ENCODE measurements around the gene SCNN1A. TPM values are rescaled to one million over a fixed set of nuclear protein-coding genes. Genes with fewer than 3 reads are reported as not detected.

The SCNN1A gene
- 1 to 10 TPM in 1 of 2 experiments, under 1 TPM in 1; 0.78 to 1.3 TPM for total RNA-seq

GRCh38 chr12:6375269-6376078 lies at the start of gene SCNN1A:
SCNN1A (minus strand) TSS chr12:6375563; CDS start chr12:6374783, 780 bp downstream.
- Mint-ChIP-seq H3K4me1 (peaks cover 40% of the 10 kb centered on the region), H3K36me3 (ENCODE audit: low read depth) (no peaks in the 10 kb centered on the region), H3K9me3 (no peaks in the 10 kb centered on the region), H3K27me3 (no peaks in the 10 kb centered on the region), H3K4me3 (peak within 1 kb of the TSS; percentile 10), H3K27ac (peak within 1 kb of the TSS; percentile 30)
- no peak for DNase-seq
- ChIA-PET CTCF (no interaction called here), POLR2A (interaction anchor here (1.3 kb wide), 1 partner anchor 39 kb away, joined by 3 read pairs; no protein-coding TSS in a partner anchor)

DNA sequence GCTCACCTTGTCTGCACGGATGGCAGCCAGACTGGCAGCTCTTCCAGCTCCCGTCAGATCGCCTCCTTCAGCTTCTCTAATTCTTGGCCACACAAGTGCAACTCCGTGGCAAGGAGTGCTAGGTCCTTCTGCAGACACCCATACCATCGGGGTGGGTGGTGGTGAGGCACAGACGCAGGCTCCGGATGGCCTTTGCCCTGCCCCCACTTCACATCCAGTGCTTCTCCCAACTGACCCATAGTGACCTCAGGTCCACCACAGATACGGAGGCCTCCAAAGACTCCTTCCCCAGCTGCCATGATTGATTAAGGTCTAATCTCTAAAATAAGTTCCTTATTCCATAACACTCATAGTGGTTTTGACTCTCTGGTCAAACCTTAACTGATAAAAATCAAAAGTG lies 49.5 kb upstream of the SCNN1A start:
- ChIA-PET CTCF (interaction anchor here (0.8 to 7.4 kb wide), 15 partner anchors 10 to 144 kb away, joined by 3 to 95 read pairs (median 4); partner anchors contain the start of gene GAPDH), POLR2A (interaction anchor here (1.2 to 6.7 kb wide), 8 partner anchors 22 to 110 kb away, joined by 3 to 81 read pairs (median 33); partner anchors contain the start of genes GAPDH, MRPL51, TAPBPL and VAMP1)
- DNase-seq = no peak
- Mint-ChIP-seq H3K9me3 (no peaks in the 10 kb centered on the region), H3K27me3 (no peaks in the 10 kb centered on the region), H3K4me3 (no peak overlapping the region), H3K4me1 (peaks cover 48% of the 10 kb centered on the region), H3K27ac (peak overlapping the region; percentile 14), H3K36me3 (ENCODE audit: low read depth) (no peaks in the 10 kb centered on the region)

DNA sequence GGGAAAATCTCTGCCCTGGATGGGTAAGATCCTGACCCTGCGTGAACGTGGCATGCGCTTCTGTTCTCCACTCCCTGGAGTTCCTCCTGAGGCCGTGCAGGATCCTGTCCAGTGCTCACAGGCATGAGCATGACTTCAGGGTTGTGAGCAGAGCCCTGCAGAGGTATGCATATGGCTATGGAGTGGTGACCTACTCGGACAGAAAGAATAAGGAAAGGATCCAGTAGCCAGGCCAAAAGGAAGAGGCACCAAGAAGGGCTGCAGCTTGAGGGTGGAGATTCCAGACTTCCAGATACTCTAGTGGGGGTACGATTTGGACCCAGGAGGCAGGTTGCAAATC lies 48.6 kb upstream of the SCNN1A start:
- H3K36me3 Mint-ChIP-seq (ENCODE audit: low read depth) = no peaks in the 10 kb centered on the region
- H3K27me3 Mint-ChIP-seq = no peaks in the 10 kb centered on the region
- H3K4me3 Mint-ChIP-seq = no peak overlapping the region
- peak overlapping the region; percentile 54 for H3K27ac Mint-ChIP-seq
- DNase-seq = no peak
- ChIA-PET POLR2A (interaction anchor here (0.9 to 6.7 kb wide), 15 partner anchors 19 to 130 kb away, joined by 3 to 81 read pairs (median 4); partner anchors contain the start of genes CD27, GAPDH, MRPL51 and TAPBPL), CTCF (interaction anchor here (0.7 to 7.4 kb wide), 22 partner anchors 10 to 145 kb away, joined by 3 to 95 read pairs (median 4); partner anchors contain the start of genes GAPDH, MRPL51, TAPBPL and VAMP1)
- H3K4me1 Mint-ChIP-seq = peaks cover 45% of the 10 kb centered on the region
- H3K9me3 Mint-ChIP-seq = no peaks in the 10 kb centered on the region

- Mint-ChIP-seq H3K9me3 (no peaks in the 10 kb centered on the region), H3K36me3 (ENCODE audit: low read depth) (no peaks in the 10 kb centered on the region), H3K4me3 (no peak overlapping the region), H3K27me3 (no peaks in the 10 kb centered on the region), H3K4me1 (peaks cover 45% of the 10 kb centered on the region), H3K27ac (peak overlapping the region; percentile 54)
- ChIA-PET POLR2A (interaction anchor here (0.9 to 6.7 kb wide), 16 partner anchors 19 to 131 kb away, joined by 3 to 81 read pairs (median 6); partner anchors contain the start of genes CD27, GAPDH, MRPL51 and TAPBPL), CTCF (interaction anchor here (0.6 to 7.4 kb wide), 21 partner anchors 10 to 129 kb away, joined by 3 to 95 read pairs (median 5); partner anchors contain the start of genes GAPDH, MRPL51, TAPBPL and VAMP1)
- DNase-seq = peak; percentile 85
Observed at GRCh38 chr12:6423267-6424007, 48.1 kb upstream of the SCNN1A start.

- H3K4me1 Mint-ChIP-seq = peaks cover 25% of the 10 kb centered on the region
- DNase-seq = no peak
- no peak overlapping the region for H3K4me3 Mint-ChIP-seq
- H3K27ac Mint-ChIP-seq = no peak overlapping the region
- no peaks in the 10 kb centered on the region for H3K9me3 Mint-ChIP-seq
- no peaks in the 10 kb centered on the region for H3K27me3 Mint-ChIP-seq
- ChIA-PET CTCF (no interaction called here), POLR2A (no interaction called here)
- H3K36me3 Mint-ChIP-seq (ENCODE audit: low read depth) = no peaks in the 10 kb centered on the region
Observed at GRCh38 chr12:6420364-6420763, 45.0 kb upstream of the SCNN1A start.

DNA sequence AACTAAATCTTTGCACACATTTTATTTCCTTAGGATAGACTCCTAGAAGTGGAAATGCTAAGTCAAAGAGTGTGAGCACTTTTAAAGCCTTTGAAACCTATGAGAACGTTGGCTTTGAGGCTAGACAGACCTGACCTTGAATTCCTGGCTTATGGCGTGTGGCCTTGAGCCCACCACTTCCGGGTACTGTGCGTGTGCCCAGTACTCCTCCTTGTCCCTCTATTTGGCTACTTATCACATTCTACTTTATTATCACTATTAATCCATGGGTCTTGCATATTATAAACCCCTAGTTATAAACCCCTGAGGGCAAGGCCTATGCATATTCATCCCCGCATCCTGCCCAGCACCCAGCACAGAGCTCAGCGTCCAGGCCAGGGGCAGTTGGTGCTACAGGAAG lies 43.4 kb upstream of the SCNN1A start:
- Mint-ChIP-seq H3K4me3 (no peak overlapping the region), H3K4me1 (peaks cover 25% of the 10 kb centered on the region), H3K27me3 (peaks cover 5% of the 10 kb centered on the region), H3K9me3 (no peaks in the 10 kb centered on the region), H3K27ac (no peak overlapping the region), H3K36me3 (ENCODE audit: low read depth) (no peaks in the 10 kb centered on the region)
- POLR2A ChIA-PET = no interaction called here
- DNase-seq = no peak
- CTCF ChIA-PET = interaction anchor here (2.5 kb wide), 1 partner anchor 47 kb away, joined by 6 read pairs; no protein-coding TSS in a partner anchor

- H3K4me3 Mint-ChIP-seq = no peak overlapping the region
- ChIA-PET POLR2A (interaction anchor here (1.6 kb wide), 1 partner anchor 53 kb away, joined by 5 read pairs; the partner anchor contains the start of gene VAMP1), CTCF (interaction anchor here (0.6 kb wide), 1 partner anchor 426 kb away, joined by 5 read pairs; no protein-coding TSS in a partner anchor)
- H3K4me1 Mint-ChIP-seq = peaks cover 18% of the 10 kb centered on the region
- H3K27ac Mint-ChIP-seq = no peak overlapping the region
- H3K27me3 Mint-ChIP-seq = peaks cover 7% of the 10 kb centered on the region
- H3K36me3 Mint-ChIP-seq (ENCODE audit: low read depth) = no peaks in the 10 kb centered on the region
- H3K9me3 Mint-ChIP-seq = no peaks in the 10 kb centered on the region
- DNase-seq = no peak
Observed at GRCh38 chr12:6416596-6416995, 41.2 kb upstream of the SCNN1A start.

- H3K27me3 Mint-ChIP-seq = peaks cover 21% of the 10 kb centered on the region
- ChIA-PET CTCF (interaction anchor here (0.6 kb wide), 1 partner anchor 738 kb away, joined by 3 read pairs; no protein-coding TSS in a partner anchor), POLR2A (no interaction called here)
- H3K36me3 Mint-ChIP-seq (ENCODE audit: low read depth) = no peaks in the 10 kb centered on the region
- no peaks in the 10 kb centered on the region for H3K4me1 Mint-ChIP-seq
- no peak overlapping the region for H3K4me3 Mint-ChIP-seq
- H3K27ac Mint-ChIP-seq = no peak overlapping the region
- no peak for DNase-seq
- H3K9me3 Mint-ChIP-seq = no peaks in the 10 kb centered on the region
Observed at GRCh38 chr12:6407236-6407954, 32.0 kb upstream of the SCNN1A start.

GRCh38 chr12:6405963-6406362 lies 30.6 kb upstream of the SCNN1A start:
- POLR2A ChIA-PET = no interaction called here
- no peak overlapping the region for H3K4me3 Mint-ChIP-seq
- no peaks in the 10 kb centered on the region for H3K4me1 Mint-ChIP-seq
- CTCF ChIA-PET = no interaction called here
- no peaks in the 10 kb centered on the region for H3K9me3 Mint-ChIP-seq
- H3K27ac Mint-ChIP-seq = no peak overlapping the region
- DNase-seq = no peak
- peaks cover 17% of the 10 kb centered on the region for H3K27me3 Mint-ChIP-seq
- H3K36me3 Mint-ChIP-seq (ENCODE audit: low read depth) = no peaks in the 10 kb centered on the region

GRCh38 chr12:6404390-6404789 lies 29.0 kb upstream of the SCNN1A start:
- Mint-ChIP-seq H3K27me3 (peaks cover 5% of the 10 kb centered on the region), H3K27ac (no peak overlapping the region), H3K4me3 (no peak overlapping the region), H3K9me3 (no peaks in the 10 kb centered on the region), H3K36me3 (ENCODE audit: low read depth) (no peaks in the 10 kb centered on the region), H3K4me1 (no peaks in the 10 kb centered on the region)
- ChIA-PET POLR2A (no interaction called here), CTCF (interaction anchor here (0.6 to 0.7 kb wide), 2 partner anchors 19 to 164 kb away, joined by 3 to 4 read pairs; no protein-coding TSS in a partner anchor)
- DNase-seq = no peak

DNA sequence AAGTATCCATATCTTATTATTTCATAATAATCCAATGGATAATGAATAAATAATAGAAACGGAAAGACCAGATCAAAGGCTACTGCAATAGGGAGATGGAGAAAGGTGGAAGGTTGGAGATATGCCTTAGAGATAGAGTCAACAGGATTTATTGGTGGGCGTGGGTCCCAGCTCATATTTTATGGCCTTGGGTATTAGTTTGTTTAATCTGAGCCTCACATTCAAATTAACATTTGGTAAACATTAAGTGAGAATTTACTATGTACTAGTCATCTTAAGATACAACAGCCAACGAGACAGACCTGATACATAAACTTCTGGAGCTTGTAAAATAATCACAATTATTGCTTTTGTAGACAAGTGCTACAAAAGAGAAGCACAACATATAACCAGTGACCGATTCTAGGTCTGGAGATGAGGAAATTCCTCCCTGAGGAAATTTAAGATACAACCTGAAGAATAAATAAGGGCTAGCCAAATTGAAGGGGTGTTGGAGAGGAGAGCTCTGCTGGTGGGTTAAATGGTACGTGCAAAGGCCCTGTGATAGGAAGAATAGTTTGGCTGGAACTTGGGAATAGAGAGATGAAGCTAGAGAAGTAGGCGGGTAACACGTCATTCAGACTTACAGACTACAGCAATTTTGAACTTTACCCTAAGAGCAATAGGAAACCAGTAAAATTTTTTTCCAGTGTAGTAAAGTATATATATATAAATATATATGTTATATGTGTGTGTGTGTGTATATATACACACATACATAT lies 24.7 kb upstream of the SCNN1A start:
- Mint-ChIP-seq H3K9me3 (no peaks in the 10 kb centered on the region), H3K4me1 (no peaks in the 10 kb centered on the region), H3K27me3 (peaks cover 10% of the 10 kb centered on the region), H3K27ac (no peak overlapping the region), H3K36me3 (ENCODE audit: low read depth) (no peaks in the 10 kb centered on the region), H3K4me3 (no peak overlapping the region)
- no peak for DNase-seq
- CTCF ChIA-PET = no interaction called here
- POLR2A ChIA-PET = no interaction called here

DNA sequence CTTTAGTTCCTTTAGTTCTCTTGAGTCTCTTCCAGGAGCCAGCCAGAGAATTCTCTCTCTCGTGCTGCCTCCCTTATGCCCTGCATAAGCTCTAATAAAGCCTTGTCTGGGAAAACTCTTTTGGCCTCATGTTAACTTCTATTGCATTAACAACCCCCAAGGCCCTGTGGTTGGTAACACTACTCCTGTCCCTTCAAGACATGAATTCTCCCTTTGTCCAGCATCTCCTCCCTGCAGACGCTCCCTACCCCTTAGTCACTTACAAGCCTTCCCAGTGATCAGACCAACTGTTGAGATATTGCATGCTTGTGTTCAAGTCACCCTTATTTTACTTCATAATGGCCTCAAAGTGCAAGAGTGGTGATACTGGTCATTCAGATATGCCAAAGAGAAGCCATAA lies 20.7 kb upstream of the SCNN1A start:
- Mint-ChIP-seq H3K27me3 (peaks cover 10% of the 10 kb centered on the region), H3K36me3 (ENCODE audit: low read depth) (no peaks in the 10 kb centered on the region), H3K9me3 (no peaks in the 10 kb centered on the region), H3K4me1 (no peaks in the 10 kb centered on the region), H3K27ac (no peak overlapping the region), H3K4me3 (no peak overlapping the region)
- DNase-seq = no peak
- CTCF ChIA-PET = no interaction called here
- POLR2A ChIA-PET = no interaction called here

All from activated CD4-positive, alpha-beta memory T cell treated with anti-CD3 and anti-CD28 coated beads, Interleukin-2, amount 10 ng/mL, durations not matched to agents 7 days and 5 days (primary cell).